Ammon's horn (tissue), 1 donor: ENCODE data around the gene ECHDC3.

ENCODE experiments used
- DNase-seq: peaks from one replicate; pipeline ENCODE4 v3.0.0-alpha.2; 2016; ENCODE audit warnings: low spot score

The ECHDC3 gene

DNA sequence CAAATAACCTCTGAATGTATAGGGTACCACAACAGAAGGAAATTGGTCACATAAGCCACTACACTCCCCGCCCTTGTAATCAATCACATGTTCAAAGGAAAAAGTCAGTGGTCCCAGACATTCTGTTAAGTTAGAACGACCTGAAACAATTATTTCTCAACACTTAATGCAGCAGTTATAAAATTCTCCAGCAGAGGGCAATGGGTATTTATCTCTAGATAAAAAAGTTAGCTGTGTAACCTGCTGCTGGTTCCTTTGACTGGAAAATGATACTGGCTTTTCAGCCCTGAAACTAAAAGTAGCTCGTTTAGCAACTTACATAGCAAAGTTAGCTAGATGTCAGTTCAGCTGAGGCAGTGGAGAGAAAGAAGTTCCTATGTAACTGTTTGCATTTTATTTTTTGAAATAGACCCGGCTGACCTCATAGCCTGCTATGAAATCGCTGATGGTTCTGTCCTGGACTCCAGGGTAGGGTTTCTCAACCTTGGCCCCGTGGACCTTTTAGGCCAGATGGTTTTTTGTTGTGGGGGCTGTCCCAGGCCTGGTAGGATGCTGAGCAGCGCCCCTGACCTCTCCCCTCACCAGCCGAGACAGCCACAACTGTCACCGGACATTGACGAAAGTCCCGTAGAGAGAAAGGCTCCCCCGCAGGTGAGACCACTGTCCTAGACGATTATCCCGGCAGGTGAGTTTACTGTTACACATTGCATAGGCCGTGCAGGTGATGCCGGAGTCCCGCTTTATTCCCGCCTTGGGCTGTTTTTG is 40.8 kb downstream of the ECHDC3 start:
- peak; percentile 22 for DNase-seq

DNA sequence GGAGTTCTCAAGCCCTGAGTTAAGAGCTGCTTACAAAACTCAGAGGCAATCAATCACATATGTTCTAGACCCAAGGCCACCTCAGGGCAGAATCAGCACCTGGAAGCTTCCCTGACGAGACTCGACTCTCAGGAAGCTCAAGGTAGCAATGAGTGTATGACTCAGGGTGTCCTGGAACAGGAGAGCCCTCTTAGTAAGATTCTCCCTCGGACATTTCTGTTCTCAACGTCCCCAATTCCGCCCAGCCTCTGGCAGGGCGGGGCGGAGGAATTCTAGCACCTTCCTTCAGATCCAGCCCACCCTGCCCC is 41.3 kb downstream of the ECHDC3 start:
- DNase-seq: no peak

DNA sequence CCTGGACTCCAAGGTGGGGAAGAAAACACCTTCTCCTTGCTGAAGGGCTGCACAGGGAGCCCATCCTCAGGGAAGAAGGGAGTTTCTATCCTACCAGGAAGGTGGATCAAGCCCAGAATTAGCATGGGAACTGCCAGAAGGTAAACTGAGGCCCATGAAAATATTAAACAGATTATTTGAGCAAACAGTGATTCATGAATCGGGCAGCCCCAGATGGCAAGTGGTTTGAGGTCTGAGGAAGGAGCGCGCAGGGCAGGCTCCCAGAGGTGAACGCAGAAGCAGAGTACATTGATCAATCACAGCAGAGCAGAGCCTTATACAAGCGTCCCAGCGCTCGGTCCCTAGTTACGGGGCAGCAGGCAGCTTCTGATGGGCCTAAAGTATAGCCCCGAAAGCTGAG is 45.2 kb downstream of the ECHDC3 start:
- DNase-seq: no peak

DNA sequence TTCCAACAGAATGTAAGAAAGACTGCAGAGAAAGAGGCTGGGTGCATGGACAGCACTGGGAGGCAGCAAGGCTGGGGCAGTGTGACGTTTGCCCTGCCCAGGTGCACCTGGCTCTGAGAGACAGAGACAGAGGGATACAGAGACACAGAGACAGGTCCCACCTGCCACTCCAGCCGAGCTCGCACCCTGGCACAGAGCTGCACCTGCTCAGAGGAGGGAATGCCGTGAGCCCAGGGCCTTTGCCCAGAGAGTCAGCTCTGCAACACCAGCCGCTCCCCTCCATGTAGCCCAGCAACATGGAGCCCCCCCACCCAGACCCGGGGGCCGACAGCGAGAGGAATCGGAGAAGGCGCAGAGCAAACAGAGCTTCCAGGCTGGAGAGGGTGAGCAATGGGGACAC is 45.7 kb downstream of the ECHDC3 start:
- DNase-seq: no peak

DNA sequence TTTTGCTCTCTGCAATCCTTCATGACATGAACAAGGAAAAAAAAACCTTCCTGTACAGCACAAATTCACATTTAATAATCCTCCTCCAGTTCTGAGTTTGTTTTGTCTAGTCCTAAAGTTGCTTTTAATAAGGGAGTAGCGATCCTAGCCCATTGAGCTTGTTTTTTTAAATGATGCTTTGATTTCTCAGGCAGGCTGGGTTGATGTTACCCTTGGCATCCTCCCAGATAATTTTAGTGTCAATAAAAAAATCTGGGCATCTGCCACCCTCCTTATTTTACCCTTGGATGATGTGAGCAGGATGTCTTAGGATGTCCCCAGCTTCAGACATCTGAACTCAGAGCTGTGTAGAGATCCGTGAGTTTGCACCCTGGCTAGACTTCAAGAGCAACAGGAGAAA is 47.1 kb downstream of the ECHDC3 start:
- DNase-seq: no peak

DNA sequence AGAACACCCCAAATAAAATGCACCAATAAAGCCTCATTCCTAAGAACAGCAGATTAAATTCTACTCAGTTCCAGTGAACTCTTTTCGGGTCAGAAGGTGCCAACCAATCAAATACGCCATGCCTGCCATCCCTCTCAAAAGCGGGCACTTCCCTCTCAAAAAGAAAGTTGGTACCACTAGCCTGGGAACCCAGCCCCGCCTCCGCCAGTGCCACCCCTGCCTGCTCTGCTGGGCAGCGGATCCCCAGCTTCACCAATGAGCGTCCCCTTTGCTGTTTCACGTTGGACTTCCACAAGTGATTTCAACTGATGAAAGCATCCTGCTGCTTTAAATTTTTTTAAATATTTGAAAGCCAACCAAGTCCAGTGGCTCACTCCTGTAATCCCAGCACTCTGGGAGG is 47.8 kb downstream of the ECHDC3 start:
- DNase-seq: no peak

DNA sequence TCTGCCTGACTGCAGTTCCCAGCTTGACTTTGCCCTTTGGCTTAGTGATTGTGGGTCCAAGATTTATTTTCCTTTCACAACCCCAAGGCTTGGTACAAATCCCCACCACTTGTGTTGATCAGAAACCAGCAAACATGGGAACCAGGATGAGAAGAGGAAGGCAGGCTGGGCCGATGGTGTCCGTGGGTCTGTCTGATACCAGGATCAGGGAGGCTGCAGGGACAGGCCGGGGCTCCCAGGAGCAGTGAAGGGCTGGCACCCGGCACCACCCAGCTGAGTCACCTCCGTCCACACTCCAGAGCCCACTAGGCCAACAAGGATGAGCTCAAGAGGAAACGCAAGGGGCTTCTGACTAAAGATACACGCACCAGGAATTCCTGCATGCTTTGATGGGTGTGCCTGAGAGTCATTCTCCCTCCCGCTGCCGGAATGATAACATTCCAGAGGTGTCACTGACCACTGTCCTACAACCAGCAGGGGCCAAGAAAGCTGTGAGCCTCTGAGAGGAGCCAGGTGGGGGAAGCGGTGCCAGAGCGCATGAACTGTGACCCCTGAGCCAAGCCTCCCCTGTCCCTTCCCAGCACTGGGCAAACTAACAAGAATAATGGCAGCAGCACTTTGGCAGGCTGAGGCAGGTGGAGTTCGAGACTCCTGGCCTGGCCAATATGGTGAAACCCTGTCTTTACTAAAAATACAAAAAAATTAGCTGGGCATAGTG is 51.7 kb downstream of the ECHDC3 start:
- DNase-seq: no peak

DNA sequence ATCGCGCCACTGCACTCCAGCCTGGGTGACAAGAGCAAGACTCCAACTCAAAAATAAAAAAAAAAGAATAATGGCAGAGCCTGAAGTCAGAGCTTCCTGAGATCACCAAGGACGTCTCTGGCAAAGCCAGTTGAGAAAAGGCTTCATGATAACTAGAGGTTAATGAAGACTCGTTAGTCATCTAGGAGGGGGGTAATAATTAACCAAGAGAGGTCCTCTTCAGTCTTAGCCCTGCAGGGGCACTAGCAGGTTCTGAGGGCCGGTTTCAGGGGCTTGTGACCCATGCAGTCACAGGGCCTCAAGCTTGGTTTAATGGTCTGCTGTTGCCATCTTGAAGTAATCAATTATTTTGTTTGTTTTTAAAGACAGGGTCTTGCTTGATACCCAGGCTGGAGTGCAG is 52.4 kb downstream of the ECHDC3 start:
- DNase-seq: no peak

DNA sequence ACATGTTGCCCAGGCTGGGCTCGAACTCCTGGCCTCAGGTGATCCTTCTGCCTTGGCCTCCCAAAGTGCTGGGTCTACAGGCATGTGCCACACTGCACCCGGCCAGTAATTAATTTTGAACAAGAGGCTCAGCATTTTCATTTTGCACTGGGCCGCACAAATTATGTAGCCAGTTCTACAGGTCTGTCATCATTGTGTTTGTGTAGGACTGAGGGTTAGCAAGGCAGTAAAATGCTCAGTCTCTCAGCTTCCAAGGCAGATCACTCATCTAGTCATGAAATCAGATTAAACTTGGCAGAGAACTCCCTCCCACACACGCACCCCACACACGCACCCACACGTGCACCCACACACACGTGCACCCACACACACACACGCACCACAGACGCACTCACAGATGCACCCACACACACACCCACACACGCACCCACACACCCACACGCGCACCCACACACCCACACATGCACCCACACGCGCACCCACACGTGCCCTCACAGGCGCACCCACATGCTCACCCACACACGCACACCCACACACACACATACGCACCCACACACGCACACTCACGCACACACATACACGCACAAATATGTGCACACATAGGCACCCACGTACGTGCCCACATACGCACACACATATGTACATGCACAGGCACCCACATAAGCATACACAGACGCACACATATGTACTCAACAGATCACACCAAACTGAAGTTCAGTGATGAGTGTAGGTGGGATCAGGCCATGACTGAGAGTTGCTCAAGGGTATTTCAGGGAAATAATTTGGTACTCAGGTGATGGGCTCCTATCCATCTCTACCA is 53.1 kb downstream of the ECHDC3 start:
- no peak for DNase-seq

DNA sequence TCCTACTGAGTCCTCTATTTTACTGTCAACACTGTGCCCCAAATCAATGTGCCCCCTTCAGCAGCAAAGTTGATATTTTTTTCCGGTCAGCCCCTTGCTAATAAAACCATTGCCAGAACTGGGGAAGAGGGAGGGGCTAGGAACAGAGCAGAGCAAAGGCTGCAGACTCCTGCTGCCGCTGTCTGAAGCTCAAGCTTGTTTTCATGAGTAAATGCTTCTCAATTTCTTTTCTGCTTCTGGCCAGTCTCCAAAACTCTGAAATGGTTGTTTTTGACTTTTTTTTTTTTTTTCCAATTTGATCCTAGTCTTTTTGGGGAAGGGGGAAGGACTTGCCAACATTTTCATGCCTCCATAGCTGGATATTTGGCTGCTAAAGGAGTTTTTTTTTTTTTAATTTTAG is 54.3 kb downstream of the ECHDC3 start:
- no peak for DNase-seq

DNA sequence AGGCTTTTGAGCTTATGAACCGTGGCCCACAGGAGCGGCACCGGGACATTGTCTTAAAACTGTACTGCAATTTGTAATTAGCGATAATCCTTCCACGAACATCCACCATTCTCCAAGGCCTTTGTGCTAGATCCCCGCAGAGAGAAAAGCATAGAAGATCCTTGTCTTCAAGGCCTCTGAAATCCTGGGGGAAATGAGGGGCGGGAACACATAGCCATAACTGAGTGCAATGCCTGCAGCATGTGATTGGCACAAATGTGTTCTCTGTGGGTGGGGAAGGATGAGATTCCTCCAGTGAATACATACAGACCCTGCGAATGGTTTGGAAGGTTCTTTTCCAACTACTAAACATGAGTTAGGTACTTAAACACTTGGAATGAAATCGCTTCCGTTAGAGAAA is 55.1 kb downstream of the ECHDC3 start:
- no peak for DNase-seq

DNA sequence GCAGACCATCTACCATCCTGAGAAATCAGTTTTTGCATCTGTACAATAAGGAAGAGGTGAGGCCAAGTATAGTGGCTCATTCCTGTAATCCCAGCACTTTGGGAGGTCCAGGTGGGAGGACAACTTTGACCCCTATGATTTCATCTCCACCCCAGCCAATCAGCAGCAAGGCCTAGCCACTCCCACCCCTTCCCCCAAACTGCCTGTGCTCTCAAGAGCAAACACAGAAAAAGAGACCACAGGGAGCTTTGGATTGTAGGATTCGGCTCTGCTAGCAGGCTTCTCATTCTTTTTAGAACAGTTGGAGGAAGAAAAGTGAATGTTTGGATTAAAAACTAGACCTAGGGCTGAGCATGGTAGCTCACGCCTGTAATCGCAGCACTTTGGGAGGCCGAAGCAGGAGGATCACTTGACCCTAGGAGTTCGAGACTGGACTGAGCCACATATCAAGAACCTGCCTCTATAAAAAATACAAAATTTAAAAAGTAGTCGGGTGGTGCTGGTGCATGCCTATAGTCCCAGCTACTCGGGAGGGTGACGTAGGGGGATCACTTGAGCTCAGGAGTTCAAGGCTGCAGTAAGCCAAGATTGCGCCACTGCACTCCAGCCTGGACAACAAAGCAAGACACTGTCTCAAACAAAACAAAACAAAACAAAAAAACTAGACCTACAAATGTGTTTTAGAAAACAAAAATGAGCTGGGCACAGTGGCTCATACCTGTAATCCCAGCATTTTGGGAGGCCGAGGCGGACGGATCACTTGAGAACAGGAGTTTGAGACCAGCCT is 55.9 kb downstream of the ECHDC3 start:
- DNase-seq: no peak

DNA sequence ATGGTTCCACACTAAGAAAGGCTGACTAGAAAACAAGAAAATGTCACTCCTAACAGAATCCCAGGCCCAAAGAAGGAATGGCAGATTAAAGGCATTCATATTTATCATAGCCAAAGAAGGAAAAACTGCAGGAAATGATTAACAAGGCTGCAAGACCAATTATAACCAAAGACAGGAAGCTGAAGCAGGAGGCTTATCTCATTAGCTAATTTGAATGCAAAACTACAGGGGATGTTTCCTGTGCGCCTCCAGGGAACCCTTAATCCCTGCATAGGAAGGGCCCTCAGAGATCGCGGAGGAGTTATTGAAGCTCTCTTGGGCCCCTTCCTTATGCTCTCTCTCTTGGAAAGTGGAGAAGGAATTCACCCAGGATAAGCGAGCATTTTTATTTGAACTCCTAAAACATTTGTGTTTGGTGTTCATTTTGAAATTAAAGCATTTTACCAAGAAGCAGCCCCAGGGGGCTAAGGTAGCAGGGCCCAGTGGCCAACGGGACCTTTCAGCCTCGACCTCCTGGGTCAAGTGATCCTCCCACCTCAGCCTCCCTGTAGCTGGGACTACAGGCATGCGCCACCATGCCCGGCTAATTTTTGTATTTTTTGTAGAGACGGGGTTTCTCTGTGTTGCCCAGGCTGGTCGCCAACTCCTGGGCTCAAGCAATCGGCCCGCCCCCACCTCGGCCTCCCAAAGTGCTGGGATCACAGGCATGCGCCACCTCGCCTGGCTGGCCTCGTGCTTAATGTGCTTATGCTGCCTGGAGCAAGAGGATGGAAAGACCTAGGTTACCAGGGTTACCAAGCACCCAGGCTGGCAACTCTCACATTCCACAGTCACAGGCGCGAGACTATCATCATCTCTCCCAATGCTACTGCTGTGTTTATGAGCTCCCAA is 56.9 kb downstream of the ECHDC3 start:
- peak; percentile 60 for DNase-seq

DNA sequence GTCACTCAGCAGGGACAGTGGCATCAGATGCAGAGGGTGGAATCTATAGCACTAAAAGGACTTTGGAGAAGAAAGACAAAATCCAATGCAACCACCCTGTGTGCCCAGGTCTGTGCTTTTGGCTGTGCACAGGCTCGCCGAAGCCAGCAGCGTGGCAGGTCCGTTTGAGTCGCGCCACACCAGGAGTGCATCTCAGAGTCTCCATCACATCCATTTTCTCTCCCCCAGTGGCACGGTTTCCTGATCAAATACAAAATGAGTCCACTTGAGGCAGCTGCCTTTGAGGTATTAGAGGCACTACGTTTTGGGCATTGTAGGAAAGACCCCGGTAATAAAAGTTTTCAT is 57.5 kb downstream of the ECHDC3 start:
- no peak for DNase-seq

DNA sequence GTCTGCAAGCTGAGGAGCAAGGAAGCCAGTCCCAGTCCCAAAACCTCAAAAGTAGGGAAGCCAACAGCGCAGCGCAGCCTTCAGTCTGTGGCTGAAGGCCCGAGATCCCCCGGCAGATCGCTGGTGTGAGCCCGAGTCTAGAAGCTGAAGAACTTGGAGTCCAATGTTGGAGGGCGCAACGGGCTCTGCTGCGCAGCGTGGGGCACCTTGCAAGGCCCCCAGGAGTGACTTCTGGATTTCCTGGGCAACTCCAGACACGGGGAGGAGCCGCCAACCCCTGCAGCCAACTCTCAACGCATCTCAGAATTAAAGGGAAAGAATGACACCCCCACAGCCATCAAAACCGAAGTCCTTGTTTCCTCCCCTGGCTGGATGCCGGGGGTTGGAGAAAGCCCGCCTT is 62.2 kb downstream of the ECHDC3 start:
- no peak for DNase-seq

DNA sequence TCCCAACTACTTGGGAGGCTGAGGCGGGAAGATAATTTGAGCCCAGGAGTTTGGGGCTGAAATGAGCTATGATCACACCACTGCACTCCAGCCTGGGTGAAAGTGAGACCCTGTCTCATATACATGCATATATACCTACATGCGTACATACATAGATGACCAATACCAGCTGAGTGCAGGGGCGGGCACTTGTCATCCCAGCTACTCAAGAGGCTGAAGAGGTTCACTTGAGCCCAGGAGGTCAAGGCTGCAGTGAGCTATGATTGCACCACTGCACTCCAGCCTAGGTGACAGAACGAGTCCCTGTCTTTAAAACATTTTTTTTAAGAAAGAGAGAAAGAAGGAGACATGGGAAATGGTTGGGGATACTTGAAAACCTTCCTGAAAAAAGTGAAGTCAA is 63.6 kb downstream of the ECHDC3 start:
- DNase-seq: no peak

DNA sequence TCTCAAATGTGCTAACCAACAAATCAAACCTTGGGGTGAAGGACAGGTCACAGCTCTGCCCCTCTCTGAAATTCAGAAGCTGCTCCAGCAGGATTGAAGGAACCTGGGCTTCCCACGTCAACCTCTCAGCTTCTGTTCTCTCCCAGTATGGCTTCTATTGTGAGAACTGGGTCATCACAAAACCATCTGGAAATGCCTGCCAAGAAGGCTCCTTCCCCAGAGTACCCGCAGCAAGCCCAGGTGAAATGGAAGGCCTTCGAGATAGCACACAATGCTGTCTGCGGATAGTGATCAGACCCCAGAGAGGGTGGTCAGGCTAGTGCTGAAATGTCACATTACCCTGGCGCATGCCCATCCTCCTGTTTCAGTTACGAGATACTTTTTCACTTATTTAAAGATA is 64.5 kb downstream of the ECHDC3 start:
- DNase-seq: no peak

DNA sequence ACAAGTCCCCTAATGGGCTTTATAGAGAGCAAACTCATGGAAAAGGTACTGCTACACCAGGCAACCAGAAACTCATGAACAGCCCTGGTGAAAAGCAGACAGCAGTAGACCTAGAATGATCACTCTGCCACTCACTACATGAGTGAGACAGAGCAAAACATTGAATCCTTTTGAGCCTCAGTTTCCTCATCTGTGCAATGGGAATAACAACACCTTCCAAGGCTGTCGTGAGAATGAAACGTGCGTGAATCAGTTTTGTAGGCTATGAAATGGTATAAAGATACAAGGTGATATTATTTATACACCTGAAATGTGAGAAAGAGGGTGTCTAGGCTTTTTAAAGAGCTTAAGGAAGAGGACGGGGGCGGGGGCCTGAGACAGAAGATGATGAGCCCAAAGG is 66.6 kb downstream of the ECHDC3 start:
- no peak for DNase-seq

DNA sequence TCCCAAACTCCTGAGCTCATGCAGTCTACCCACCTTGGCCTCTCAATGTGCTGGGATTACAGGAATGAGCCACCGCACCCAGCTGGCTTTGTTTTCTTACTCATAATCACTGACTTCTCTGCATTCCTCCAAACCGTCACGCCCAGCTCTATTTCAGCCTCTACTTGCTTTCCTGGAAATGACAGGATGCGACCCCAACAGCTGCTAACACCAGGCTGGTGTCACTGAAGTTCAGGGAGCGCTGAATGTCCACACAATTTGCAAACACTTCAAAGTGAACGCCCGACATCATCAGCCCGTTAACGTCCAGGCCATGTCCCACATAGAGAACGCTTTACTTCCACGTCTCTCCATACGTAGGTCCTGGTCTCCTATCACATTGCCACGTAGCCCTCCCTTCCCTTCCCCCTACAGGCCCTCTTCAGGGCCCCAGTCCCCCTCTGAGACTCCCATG is 68.2 kb downstream of the ECHDC3 start:
- no peak for DNase-seq

DNA sequence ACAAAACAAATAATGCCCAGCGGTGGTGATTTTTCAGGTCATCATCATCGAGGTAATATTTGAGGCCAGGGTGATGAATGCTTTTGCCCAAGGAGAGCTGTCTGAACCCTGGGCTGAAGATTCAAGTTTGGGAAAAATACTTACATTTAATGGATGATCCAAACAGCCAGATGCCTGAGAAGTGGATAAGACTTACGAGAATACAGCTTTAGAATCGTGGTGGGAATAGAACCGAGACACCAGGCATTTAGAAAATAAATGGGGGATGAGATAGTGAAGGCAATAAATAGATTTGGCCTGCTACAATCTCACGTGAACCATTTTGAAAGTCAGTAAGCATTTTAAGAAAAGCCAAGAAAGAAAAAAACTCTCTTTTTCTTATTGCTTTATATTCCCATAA is 68.8 kb downstream of the ECHDC3 start:
- DNase-seq: no peak

DNA sequence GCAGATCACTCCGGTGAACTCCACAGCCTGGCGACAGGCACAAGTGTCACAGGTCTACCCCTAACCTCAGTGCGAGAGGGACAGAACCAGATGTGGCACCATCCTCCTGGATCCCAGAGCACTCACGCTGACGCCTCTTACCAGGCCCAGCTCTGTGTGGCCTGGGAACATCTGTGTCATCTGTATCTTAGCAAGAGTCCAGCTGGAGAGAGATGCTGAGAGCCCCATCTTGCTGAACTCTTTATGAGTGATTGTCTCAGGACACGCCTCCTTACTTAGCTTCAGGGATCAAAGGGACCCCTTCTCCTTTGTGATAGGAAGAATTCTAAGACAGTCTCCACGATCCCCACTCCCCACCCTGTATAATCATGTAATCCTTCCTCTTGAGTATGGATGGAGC is 71.0 kb downstream of the ECHDC3 start:
- no peak for DNase-seq
